Measurements from ENCODE around the gene EXOSC7. TPM values are rescaled to one million over a fixed set of nuclear protein-coding genes. Genes with fewer than 3 reads are reported as not detected.
A peak's percentile ranks its signal among the peaks of the same experiment; 100 is the strongest.

Gene EXOSC7
- total RNA-seq, 2 donors from 2014 or later: 24.9 to 35.6 TPM

DNA sequence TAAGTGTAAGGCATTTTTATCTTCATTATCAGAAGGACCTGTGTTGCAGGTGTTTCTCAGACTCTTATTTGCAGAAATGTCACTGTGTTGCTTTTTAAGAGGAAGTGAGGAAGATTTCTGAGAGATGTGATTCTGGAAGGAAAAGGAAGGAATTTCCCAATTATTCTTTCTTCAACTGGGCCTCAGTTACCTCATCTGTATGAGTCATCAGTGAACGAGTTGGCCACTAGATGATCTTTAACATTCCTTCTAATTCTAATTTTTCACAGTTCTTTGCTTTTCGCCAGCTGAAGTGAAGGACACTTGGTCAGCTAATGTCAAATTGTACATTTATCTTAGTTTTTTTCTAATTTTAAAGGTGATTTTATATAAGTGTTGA lies 79.0 kb downstream of the EXOSC7 start:
- Histone ChIP-seq H3K36me3 (no peaks in the 10 kb centered on the region), H3K4me3 (no peak overlapping the region), H3K9ac (ENCODE audit: low read depth in 2 of 2, low read length in 2 of 2) (no peak overlapping the region), H3K27ac (peak overlapping the region; percentile 17), H3K27me3 (no peaks in the 10 kb centered on the region), H3K9me3 (no peaks in the 10 kb centered on the region), H3K4me1 (no peaks in the 10 kb centered on the region)
- TF ChIP-seq, protein P1, sequence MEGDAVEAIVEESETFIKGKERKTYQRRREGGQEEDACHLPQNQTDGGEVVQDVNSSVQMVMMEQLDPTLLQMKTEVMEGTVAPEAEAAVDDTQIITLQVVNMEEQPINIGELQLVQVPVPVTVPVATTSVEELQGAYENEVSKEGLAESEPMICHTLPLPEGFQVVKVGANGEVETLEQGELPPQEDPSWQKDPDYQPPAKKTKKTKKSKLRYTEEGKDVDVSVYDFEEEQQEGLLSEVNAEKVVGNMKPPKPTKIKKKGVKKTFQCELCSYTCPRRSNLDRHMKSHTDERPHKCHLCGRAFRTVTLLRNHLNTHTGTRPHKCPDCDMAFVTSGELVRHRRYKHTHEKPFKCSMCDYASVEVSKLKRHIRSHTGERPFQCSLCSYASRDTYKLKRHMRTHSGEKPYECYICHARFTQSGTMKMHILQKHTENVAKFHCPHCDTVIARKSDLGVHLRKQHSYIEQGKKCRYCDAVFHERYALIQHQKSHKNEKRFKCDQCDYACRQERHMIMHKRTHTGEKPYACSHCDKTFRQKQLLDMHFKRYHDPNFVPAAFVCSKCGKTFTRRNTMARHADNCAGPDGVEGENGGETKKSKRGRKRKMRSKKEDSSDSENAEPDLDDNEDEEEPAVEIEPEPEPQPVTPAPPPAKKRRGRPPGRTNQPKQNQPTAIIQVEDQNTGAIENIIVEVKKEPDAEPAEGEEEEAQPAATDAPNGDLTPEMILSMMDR (IDR thresholded peaks at IDR 0.05): no peak
- intact Hi-C loops (cut with DNase I): no loop called here
- no peak for DNase-seq

DNA sequence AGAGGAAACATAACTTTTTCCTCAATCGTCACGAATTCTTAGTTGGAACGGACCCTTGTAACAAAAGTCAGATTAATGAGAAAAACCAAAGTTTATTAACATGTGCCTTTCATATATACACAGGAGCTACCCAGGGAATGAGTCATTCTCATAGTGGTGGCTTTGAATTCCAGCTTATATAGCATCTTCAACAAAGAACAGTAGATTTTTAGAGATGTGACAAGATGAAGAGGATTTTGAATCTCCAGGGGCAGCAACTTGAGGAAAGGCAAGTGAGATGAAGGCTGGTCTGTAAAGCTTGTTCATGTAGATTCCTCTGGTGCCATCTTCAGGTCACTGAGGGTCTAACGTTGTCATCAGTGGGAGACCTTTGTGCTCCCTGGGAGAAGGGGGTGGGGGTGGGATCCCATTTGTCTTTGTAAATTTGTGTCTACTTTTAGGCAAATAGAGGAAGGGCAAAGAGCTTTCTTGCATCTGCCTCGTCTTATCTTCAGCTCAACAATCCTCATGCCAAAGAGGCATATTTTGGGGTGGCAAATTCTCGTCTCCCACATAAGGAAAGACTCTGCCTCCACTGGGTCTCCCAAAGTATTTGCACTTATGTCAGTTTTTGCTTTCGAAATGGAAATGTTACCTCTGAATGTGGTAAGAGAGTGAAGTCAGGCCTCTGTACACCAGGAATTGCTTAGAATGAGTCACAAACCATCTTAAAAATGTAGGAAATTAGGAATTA lies 79.5 kb downstream of the EXOSC7 start:
- Histone ChIP-seq H3K4me1 (no peaks in the 10 kb centered on the region), H3K9me3 (no peaks in the 10 kb centered on the region), H3K27me3 (no peaks in the 10 kb centered on the region), H3K4me3 (no peak overlapping the region), H3K36me3 (no peaks in the 10 kb centered on the region), H3K27ac (peak overlapping the region; percentile 17), H3K9ac (ENCODE audit: low read depth in 2 of 2, low read length in 2 of 2) (no peak overlapping the region)
- intact Hi-C loops (cut with DNase I): no loop called here
- DNase-seq: no peak
- TF ChIP-seq, protein P1 (IDR thresholded peaks at IDR 0.05): no peak

DNA sequence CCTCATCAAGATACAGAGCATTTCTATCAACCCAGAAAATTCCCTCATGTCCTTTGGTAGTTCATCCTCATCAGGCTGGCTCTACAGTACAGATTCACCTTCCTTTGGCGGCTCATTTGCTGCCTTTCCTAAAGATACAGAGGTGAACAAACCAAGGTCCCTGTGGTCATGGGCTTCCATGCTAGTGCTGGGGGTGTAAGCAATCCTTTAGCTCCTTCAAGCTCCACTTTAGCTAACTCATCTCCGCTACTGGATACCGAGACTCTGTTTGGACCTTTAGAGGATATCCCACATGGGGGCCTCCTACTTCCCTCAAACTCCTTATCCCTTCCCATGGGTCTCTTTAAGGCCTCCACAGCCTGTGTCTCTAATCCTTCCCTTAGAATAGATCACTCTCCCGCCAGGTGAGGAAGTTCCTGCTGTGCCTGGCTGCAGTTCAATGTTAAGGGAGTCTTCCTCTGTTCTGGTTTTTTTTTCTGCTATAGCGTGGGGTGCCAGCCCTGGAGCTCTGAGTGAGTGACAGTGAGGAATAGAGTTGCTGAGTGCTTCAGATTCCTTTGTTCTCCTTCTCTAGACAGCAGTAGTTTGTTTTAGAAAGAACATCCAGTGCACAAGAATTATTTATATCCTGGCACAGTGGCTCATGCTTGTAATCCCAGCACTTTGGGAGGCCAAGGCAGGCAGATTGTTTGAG lies 80.7 kb downstream of the EXOSC7 start:
- intact Hi-C loops (cut with DNase I): no loop called here
- TF ChIP-seq, protein P1 (IDR thresholded peaks at IDR 0.05): no peak

DNA sequence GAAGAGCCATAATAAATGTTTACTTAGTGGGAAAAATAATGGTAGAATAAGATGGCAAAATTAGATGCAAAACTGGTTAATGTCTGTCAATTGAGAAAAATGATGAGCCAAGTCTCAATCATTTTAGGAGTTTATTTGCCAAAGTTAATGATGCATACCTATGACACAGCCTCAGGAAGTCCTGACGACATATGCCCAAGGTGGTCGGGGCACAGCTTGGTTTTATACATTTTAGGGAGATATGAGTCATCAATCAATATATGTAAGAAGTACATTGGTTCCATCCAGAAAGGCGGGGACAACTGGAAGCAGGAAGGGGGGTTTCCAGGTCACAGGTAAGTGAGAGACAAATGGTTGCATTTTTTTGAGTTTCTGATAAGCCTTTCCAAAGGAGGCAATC lies 81.5 kb downstream of the EXOSC7 start:
- Histone ChIP-seq H3K9me3 (no peaks in the 10 kb centered on the region), H3K27ac (no peak overlapping the region), H3K4me1 (no peaks in the 10 kb centered on the region), H3K9ac (ENCODE audit: low read depth in 2 of 2, low read length in 2 of 2) (no peak overlapping the region), H3K4me3 (no peak overlapping the region), H3K36me3 (no peaks in the 10 kb centered on the region), H3K27me3 (no peaks in the 10 kb centered on the region)
- DNase-seq: no peak
- TF ChIP-seq, protein P1 (IDR thresholded peaks at IDR 0.05): no peak
- intact Hi-C loops (cut with DNase I): no loop called here

More for the DNA sequence above, 80.7 kb downstream of the EXOSC7 start:
- H3K4me1 ChIP-seq: no peaks in the 10 kb centered on the region
- no peaks in the 10 kb centered on the region for H3K27me3 ChIP-seq
- H3K4me3 ChIP-seq: no peak overlapping the region
- H3K27ac ChIP-seq: peak overlapping the region; percentile 28
- no peak for DNase-seq
- no peaks in the 10 kb centered on the region for H3K36me3 ChIP-seq
- H3K9me3 ChIP-seq: no peaks in the 10 kb centered on the region
- H3K9ac ChIP-seq (ENCODE audit: low read depth in 2 of 2, low read length in 2 of 2): no peak overlapping the region

DNA sequence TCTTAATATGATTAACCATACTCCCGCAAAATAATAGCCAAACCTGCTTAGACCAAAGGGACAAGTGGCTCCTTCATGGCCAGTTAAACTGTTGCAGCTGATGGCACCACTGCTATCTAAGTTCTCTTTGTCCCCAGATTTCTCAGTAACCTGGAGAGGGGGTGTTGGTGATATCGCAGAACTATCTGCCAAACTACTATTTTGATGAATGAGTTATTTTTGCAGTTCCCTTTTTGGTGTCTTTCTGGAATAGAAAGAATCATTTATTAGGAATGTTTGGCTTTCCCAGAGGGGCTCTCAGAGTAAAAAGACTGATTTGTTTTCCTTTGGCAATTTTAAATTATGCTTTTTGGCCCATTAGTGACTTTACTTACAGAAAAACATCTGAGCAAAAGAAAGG lies 83.1 kb downstream of the EXOSC7 start:
- intact Hi-C loops (cut with DNase I): no loop called here

More for the DNA sequence above, 83.1 kb downstream of the EXOSC7 start:
- no peak overlapping the region for H3K4me3 ChIP-seq
- no peaks in the 10 kb centered on the region for H3K4me1 ChIP-seq
- H3K27me3 ChIP-seq: no peaks in the 10 kb centered on the region
- H3K36me3 ChIP-seq: no peaks in the 10 kb centered on the region
- H3K9ac ChIP-seq (ENCODE audit: low read depth in 2 of 2, low read length in 2 of 2): no peak overlapping the region
- no peak overlapping the region for H3K27ac ChIP-seq
- H3K9me3 ChIP-seq: no peaks in the 10 kb centered on the region
- no peak for DNase-seq
- TF ChIP-seq, protein P1 (IDR thresholded peaks at IDR 0.05): no peak

Data from colonic mucosa (tissue), 4 donors.